ENCODE measurements around the gene OR1Q1. TPM values are rescaled to one million over a fixed set of nuclear protein-coding genes. Genes with fewer than 3 reads are reported as not detected.

OR1Q1 gene
- total RNA-seq, 1 experiment from 2014 or later, result not detected

- Histone ChIP-seq H3K9me3 (ENCODE audit: control insufficient read depth, low read depth, low read length) (peaks cover 75% of the 10 kb centered on the region), H3T11ph (ENCODE audit: low read length) (no peak overlapping the region), H2AK5ac (ENCODE audit: insufficient read length, low read length) (no peak overlapping the region), H3K4me1 (ENCODE audit: insufficient read depth, low read length) (no peaks in the 10 kb centered on the region), H3K4me2 (ENCODE audit: insufficient read depth, insufficient read length, low read length) (no peak overlapping the region), H3K14ac (ENCODE audit: insufficient read depth, low read length) (no peak overlapping the region), H3K27me3 (ENCODE audit: insufficient read depth, low read length) (no peaks in the 10 kb centered on the region), H4K91ac (ENCODE audit: insufficient read length, low read depth, low read length) (no peak overlapping the region), H2BK20ac (ENCODE audit: low read depth, low read length, poor library complexity, severe bottlenecking) (no peak overlapping the region), H4K5ac (ENCODE audit: insufficient read length, low read depth, low read length) (no peak overlapping the region), H2BK5ac (ENCODE audit: insufficient read length, low read length) (no peak overlapping the region), H3K18ac (ENCODE audit: insufficient read length, low read depth, low read length) (no peak overlapping the region), H3K23me2 (ENCODE audit: insufficient read length, low read depth, low read length, poor library complexity, severe bottlenecking) (no peaks in the 10 kb centered on the region), H3K56ac (ENCODE audit: insufficient read length, low read depth, low read length) (no peak overlapping the region), H3K79me1 (ENCODE audit: insufficient read depth, low read depth, low read length, poor library complexity, severe bottlenecking) (no peaks in the 10 kb centered on the region), H2BK15ac (ENCODE audit: low read depth, low read length) (no peak overlapping the region), H3K27ac (ENCODE audit: insufficient read length, low read depth, low read length) (no peak overlapping the region), H3K23ac (ENCODE audit: insufficient read length, low read depth, low read length) (no peak overlapping the region), H2AFZ (ENCODE audit: low read length) (no peak overlapping the region), H2BK12ac (ENCODE audit: insufficient read length, low read depth, low read length) (no peak overlapping the region), H3K4ac (ENCODE audit: low read depth, low read length) (no peak overlapping the region), H4K8ac (replicated peaks; ENCODE audit: insufficient read length, low read depth, low read length) (no peak overlapping the region), H3K9ac (ENCODE audit: extremely low read depth, insufficient read length, low read length) (no peak overlapping the region), H4K20me1 (ENCODE audit: control insufficient read depth, insufficient read depth, insufficient read length) (no peaks in the 10 kb centered on the region), H3K79me2 (ENCODE audit: insufficient read depth, low read length) (no peaks in the 10 kb centered on the region), H2BK120ac (ENCODE audit: low read depth, low read length, poor library complexity, severe bottlenecking) (no peak overlapping the region)
- H3K9me3 Mint-ChIP-seq, result peaks cover 80 to 91% of the 10 kb centered on the region in 2 experiments
- H3K4me3 Mint-ChIP-seq, result no peak overlapping the region
- no peak overlapping the region for H3K27ac Mint-ChIP-seq
- no CpG with 5 or more reads among the region's 1 CpG for WGBS (ENCODE audit: extremely low coverage, insufficient read length, low lambda C conversion rate)
- 0 out of 2 replicates have a peak, but pooled peaks cover 1% of the 10 kb centered on the region for H3K27me3 Mint-ChIP-seq (ENCODE audit: low read depth)
- no peaks in the 10 kb centered on the region for H3K4me1 Mint-ChIP-seq
- TF ChIP-seq CTCF (conservative IDR thresholded peaks at IDR 0.05), result no peak
- DNase-seq, result no peak
- H3K36me3 Mint-ChIP-seq (ENCODE audit: insufficient read depth in 1 of 3, low read depth in 3 of 3), result peaks cover 0 to 22% (median 3%) of the 10 kb centered on the region in 3 experiments; a peak in 4 of 7 replicates
These were observed 8.0 kb upstream of the OR1Q1 start for GRCh38 chr9:122606587-122606986.
